Measurements from ENCODE around the gene DMBT1.

DNA sequence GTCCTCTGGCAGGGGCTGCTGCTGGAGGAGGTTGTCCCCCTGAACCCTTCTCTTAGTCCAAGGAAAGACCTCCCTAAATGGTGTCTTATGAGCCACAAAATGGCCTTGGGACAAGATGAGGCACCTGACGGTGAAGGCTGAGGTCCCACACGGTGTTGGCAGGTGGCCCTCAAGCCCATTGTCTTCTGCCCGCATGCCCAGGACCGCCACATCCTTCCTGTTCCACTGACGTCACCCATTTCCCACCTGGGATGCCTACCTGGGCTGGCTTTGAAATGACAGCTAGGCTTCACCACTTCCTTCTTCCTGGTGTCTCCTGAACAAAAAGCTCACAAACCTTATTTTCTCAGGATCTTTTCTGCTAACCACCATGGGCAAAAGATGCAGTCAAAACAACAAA, 2.1 kb upstream of the DMBT1 start:
- no peak for TF ChIP-seq TAF1 (IDR thresholded peaks at IDR 0.05; ENCODE audit: low read depth, low read length)
- TF ChIP-seq POLR2AphosphoS5 (IDR thresholded peaks at IDR 0.05; ENCODE audit: low read depth, low read length): no peak
- TF ChIP-seq POLR2A (IDR thresholded peaks at IDR 0.05; ENCODE audit: low read depth, low read length): no peak
- no peak for TF ChIP-seq POU2F2 (IDR thresholded peaks at IDR 0.05; ENCODE audit: low read depth, low read length)
- TF ChIP-seq PAX5 (IDR thresholded peaks at IDR 0.05; ENCODE audit: insufficient read depth, low read length, severe bottlenecking): no peak
